ENCODE measurements around the gene PAN3. TPM values are rescaled to one million over a fixed set of nuclear protein-coding genes. Genes with fewer than 3 reads are reported as not detected.

PAN3 gene
- total and polyA plus RNA-seq, 2 experiments from 2014 or later = 27.4 to 58.2 TPM

- H3K4me3 ChIP-seq = no peak overlapping the region
- no peak overlapping the region; the same call in 1 of the 2 replicates for H3K27ac ChIP-seq (ENCODE audit: low read depth)
- DNase-seq (ENCODE audit: low spot score) = no peak
- no peaks in the 10 kb centered on the region for H3K27me3 ChIP-seq (ENCODE audit: insufficient read depth)
- peaks cover 5% of the 10 kb centered on the region for H4K20me1 ChIP-seq (replicated peaks; ENCODE audit: insufficient read depth)
- H2AFZ ChIP-seq = no peak overlapping the region
- peaks cover 5% of the 10 kb centered on the region; the same call in 1 of the 2 replicates for H3K4me1 ChIP-seq (ENCODE audit: insufficient read depth)
- H3K36me3 Mint-ChIP-seq (ENCODE audit: low read depth) = peaks cover 20% of the 10 kb centered on the region; the same call in 2 of the 3 replicates
- H3F3A ChIP-seq (replicated peaks; ENCODE audit: low read depth) = no peaks in the 10 kb centered on the region
- no peak overlapping the region for H3K27ac Mint-ChIP-seq
- no peaks in the 10 kb centered on the region for H3K27me3 Mint-ChIP-seq (ENCODE audit: insufficient read depth, low read depth, poor library complexity)
- H3K9me2 ChIP-seq (ENCODE audit: insufficient read depth) = no peaks in the 10 kb centered on the region
- H3K9me3 Mint-ChIP-seq = no peaks in the 10 kb centered on the region
- no peak overlapping the region for H3K4me2 ChIP-seq
- H3K36me3 ChIP-seq (ENCODE audit: insufficient read depth) = peaks cover 12% of the 10 kb centered on the region; the same call in 1 of the 2 replicates
- no peak overlapping the region for H3K4me3 Mint-ChIP-seq
- TF ChIP-seq, protein P1, sequence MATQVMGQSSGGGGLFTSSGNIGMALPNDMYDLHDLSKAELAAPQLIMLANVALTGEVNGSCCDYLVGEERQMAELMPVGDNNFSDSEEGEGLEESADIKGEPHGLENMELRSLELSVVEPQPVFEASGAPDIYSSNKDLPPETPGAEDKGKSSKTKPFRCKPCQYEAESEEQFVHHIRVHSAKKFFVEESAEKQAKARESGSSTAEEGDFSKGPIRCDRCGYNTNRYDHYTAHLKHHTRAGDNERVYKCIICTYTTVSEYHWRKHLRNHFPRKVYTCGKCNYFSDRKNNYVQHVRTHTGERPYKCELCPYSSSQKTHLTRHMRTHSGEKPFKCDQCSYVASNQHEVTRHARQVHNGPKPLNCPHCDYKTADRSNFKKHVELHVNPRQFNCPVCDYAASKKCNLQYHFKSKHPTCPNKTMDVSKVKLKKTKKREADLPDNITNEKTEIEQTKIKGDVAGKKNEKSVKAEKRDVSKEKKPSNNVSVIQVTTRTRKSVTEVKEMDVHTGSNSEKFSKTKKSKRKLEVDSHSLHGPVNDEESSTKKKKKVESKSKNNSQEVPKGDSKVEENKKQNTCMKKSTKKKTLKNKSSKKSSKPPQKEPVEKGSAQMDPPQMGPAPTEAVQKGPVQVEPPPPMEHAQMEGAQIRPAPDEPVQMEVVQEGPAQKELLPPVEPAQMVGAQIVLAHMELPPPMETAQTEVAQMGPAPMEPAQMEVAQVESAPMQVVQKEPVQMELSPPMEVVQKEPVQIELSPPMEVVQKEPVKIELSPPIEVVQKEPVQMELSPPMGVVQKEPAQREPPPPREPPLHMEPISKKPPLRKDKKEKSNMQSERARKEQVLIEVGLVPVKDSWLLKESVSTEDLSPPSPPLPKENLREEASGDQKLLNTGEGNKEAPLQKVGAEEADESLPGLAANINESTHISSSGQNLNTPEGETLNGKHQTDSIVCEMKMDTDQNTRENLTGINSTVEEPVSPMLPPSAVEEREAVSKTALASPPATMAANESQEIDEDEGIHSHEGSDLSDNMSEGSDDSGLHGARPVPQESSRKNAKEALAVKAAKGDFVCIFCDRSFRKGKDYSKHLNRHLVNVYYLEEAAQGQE (IDR thresholded peaks at IDR 0.05; ENCODE audit: unreplicated experiment) = no peak
- peaks cover 45% of the 10 kb centered on the region for H3K79me2 ChIP-seq (replicated peaks; ENCODE audit: insufficient read depth)
- peaks cover 13% of the 10 kb centered on the region for H3K4me1 Mint-ChIP-seq
- ATAC-seq = no peak
Observed at GRCh38 chr13:28177327-28177726, 39.0 kb downstream of the PAN3 start.

DNA sequence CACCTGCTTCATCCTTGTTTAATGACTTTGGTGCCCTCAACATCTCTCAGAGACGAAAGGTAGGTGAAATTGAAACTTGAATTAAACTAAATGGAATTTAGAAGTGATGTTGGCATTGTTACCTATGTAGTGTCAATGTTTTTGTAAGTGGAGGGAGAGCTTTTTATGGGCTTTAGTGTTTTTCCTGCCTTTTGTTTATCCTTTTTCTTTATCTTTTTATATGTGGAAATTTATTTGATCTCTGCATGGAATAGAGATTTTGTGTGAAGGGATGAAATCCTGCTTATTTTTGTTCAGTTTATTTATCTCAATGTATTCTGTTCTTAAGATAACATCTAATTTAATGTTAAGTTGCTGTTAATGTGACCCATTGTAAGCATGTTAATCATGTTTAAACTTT lies 39.5 kb downstream of the PAN3 start:
- Mint-ChIP-seq H3K27ac (no peak overlapping the region), H3K4me1 (peaks cover 7% of the 10 kb centered on the region; the same call in 2 of the 3 replicates)
- H3K36me3 ChIP-seq (ENCODE audit: insufficient read depth) = peaks cover 12% of the 10 kb centered on the region; the same call in 1 of the 2 replicates

More for the DNA sequence above, 39.5 kb downstream of the PAN3 start:
- H3K4me3 Mint-ChIP-seq = no peak overlapping the region
- H3K27me3 Mint-ChIP-seq (ENCODE audit: insufficient read depth, low read depth, poor library complexity) = no peaks in the 10 kb centered on the region
- H3K27ac ChIP-seq (ENCODE audit: low read depth) = no peak overlapping the region
- H3K9me3 Mint-ChIP-seq = no peaks in the 10 kb centered on the region
- H3F3A ChIP-seq (replicated peaks; ENCODE audit: low read depth) = no peaks in the 10 kb centered on the region
- no peaks in the 10 kb centered on the region for H3K27me3 ChIP-seq (ENCODE audit: insufficient read depth)
- no peak for ATAC-seq
- H2AFZ ChIP-seq = no peak overlapping the region
- H3K9me2 ChIP-seq (ENCODE audit: insufficient read depth) = no peaks in the 10 kb centered on the region
- DNase-seq (ENCODE audit: low spot score) = no peak
- peaks cover 20% of the 10 kb centered on the region; the same call in 2 of the 3 replicates for H3K36me3 Mint-ChIP-seq (ENCODE audit: low read depth)
- peaks cover 43% of the 10 kb centered on the region for H3K79me2 ChIP-seq (replicated peaks; ENCODE audit: insufficient read depth)
- peaks cover 5% of the 10 kb centered on the region for H4K20me1 ChIP-seq (replicated peaks; ENCODE audit: insufficient read depth)
- H3K4me3 ChIP-seq = no peak overlapping the region
- H3K4me1 ChIP-seq (ENCODE audit: insufficient read depth) = peaks cover under 1% of the 10 kb centered on the region; the same call in 1 of the 2 replicates
- H3K4me2 ChIP-seq = no peak overlapping the region
- TF ChIP-seq ZNF331 (CRISPR knock-in tag; IDR thresholded peaks at IDR 0.05; ENCODE audit: low read depth) = no peak
- no peak for TF ChIP-seq EZH2 (IDR thresholded peaks at IDR 0.05; ENCODE audit: low read depth, unreplicated experiment)
- no peak for TF ChIP-seq STAT1 (IDR thresholded peaks at IDR 0.05; ENCODE audit: unreplicated experiment)
- TF ChIP-seq, protein P2, sequence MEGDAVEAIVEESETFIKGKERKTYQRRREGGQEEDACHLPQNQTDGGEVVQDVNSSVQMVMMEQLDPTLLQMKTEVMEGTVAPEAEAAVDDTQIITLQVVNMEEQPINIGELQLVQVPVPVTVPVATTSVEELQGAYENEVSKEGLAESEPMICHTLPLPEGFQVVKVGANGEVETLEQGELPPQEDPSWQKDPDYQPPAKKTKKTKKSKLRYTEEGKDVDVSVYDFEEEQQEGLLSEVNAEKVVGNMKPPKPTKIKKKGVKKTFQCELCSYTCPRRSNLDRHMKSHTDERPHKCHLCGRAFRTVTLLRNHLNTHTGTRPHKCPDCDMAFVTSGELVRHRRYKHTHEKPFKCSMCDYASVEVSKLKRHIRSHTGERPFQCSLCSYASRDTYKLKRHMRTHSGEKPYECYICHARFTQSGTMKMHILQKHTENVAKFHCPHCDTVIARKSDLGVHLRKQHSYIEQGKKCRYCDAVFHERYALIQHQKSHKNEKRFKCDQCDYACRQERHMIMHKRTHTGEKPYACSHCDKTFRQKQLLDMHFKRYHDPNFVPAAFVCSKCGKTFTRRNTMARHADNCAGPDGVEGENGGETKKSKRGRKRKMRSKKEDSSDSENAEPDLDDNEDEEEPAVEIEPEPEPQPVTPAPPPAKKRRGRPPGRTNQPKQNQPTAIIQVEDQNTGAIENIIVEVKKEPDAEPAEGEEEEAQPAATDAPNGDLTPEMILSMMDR (conservative IDR thresholded peaks at IDR 0.05; ENCODE audit: low read depth in 2 of 2) = no peak
- TF ChIP-seq, protein P1 (IDR thresholded peaks at IDR 0.05; ENCODE audit: unreplicated experiment) = no peak
- TF ChIP-seq POLR2AphosphoS5 (IDR thresholded peaks at IDR 0.05; ENCODE audit: low read depth) = no peak
- TF ChIP-seq ZNF114 (CRISPR knock-in tag; IDR thresholded peaks at IDR 0.05) = no peak

All from GM23338 (cell line).